WI38 (cell line): ENCODE data around the gene HSPA1B.

Experiments used
- H3K4me3 ChIP-seq: 2 replicates; pipeline ENCODE4 v1.5.1; 2011; ENCODE audit warnings: low read depth, mild to moderate bottlenecking, control low read depth, low read length
- CTCF ChIP-seq: IDR thresholded peaks from 2 replicates; pipeline ENCODE4 v1.5.1; 2012; ENCODE audit warnings: low read depth, mild to moderate bottlenecking, control low read depth, low read length

Gene HSPA1B

GRCh38 chr6:31877651-31878161, 50.2 kb downstream of the HSPA1B start:
- no peak for TF ChIP-seq CTCF
- no peak overlapping the region for H3K4me3 ChIP-seq

GRCh38 chr6:31878222-31878621, 50.7 kb downstream of the HSPA1B start:
- TF ChIP-seq CTCF, result no peak

GRCh38 chr6:31878726-31879125, 51.2 kb downstream of the HSPA1B start, which contains the start of gene SLC44A4:
SLC44A4 (minus strand) TSS chr6:31878997; CDS start chr6:31878980, 17 bp downstream.
- H3K4me3 ChIP-seq, result no peak within 1 kb of the TSS
- no peak for TF ChIP-seq CTCF

More at GRCh38 chr6:31878222-31878621, 50.7 kb downstream of the HSPA1B start:
- H3K4me3 ChIP-seq, result no peak overlapping the region

GRCh38 chr6:31879143-31879542, 51.6 kb downstream of the HSPA1B start:
- no peak overlapping the region for H3K4me3 ChIP-seq
- no peak for TF ChIP-seq CTCF
